NK-92 (cell line): Measurements from ENCODE around the gene PALLD.

Source experiments
- DNase-seq: peaks from one replicate; lab custom pipeline; 2025; ENCODE audit not compliant: unreplicated experiment; lab: John Stamatoyannopoulos, UW

PALLD gene

GRCh38 chr4:168837922-168838321, 341.1 kb downstream of the PALLD start:
- DNase-seq, result no peak

GRCh38 chr4:168839758-168840391, 343.0 kb downstream of the PALLD start:
- no peak for DNase-seq

- DNase-seq, result no peak
Observed at GRCh38 chr4:168840392-168840763, 343.5 kb downstream of the PALLD start.

DNA sequence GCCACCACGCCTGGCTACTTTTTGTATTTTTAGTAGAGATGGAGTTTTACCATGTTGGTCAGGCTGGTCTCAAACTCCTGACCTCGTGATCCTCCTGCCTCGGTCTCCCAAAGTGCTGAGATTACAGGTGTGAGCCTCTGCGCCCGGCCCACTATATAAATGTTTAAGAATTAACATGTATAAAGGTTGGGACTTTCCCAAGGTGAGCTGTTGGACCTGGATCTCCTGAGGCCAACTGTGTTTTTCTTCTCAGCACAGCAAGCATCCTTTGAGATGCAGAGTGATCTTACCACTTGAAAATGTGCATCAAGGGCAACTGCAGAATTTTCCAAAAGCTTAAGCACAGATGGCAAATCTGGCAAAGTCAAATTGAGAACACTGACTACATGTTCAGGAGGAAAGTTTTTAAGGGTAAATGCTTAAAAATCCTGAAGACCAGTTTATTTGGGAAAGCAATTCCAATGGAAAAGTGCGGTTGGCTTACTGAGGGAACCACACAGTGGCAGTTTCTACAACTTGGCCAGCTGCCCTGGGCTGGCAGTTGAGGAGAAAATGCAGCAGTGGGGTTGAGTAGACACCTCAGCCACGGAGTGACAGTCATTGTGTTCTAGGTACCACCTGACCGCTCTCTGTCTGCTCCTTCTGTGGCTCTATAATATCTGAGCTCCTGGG, 344.3 kb downstream of the PALLD start:
- no peak for DNase-seq

GRCh38 chr4:168841672-168842019, 344.8 kb downstream of the PALLD start:
- no peak for DNase-seq

- no peak for DNase-seq
Observed at GRCh38 chr4:168842186-168842585, 345.3 kb downstream of the PALLD start.

- DNase-seq, result no peak
Observed at GRCh38 chr4:168843635-168844034, 346.8 kb downstream of the PALLD start.

- DNase-seq, result no peak
Observed at GRCh38 chr4:168844353-168845049, 347.6 kb downstream of the PALLD start.

- DNase-seq, result no peak
Observed at GRCh38 chr4:168845897-168846296, 349.0 kb downstream of the PALLD start.

- no peak for DNase-seq
Observed at GRCh38 chr4:168846414-168846813, 349.6 kb downstream of the PALLD start.

DNA sequence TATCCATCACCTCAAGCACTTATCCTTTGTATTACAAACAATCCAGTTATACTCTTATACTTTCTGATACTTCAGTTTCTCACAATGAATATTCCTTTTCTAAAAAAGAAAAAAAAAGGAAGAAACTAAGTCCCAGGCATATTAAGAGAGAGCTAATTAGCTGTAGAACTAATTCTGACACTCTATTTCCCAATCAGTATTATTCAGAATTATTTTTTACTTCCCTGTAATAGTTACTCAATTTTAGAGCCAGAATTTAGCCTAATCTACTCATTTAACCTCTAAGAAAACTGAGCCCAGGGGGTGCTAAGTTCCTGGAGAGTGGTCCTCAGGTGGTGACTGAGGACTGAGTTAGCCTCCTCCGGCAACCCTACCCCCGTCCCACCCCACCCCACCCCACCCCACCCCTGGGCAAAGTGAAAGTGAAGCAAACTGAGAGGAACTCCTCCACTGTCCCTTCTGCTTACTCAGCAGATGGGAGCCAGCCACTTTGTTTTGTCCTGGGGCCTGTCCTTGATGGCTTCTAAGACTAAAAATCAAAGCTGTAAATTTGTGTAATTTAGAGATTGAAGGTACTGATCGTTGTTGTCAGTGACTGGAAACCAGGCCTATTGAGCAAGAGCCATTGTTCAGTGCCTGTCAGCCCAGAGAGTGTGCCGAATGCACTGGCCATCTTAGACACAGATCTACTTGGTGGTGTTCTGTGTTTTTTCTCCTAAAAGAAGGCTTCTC, 351.1 kb downstream of the PALLD start:
- DNase-seq, result no peak

DNA sequence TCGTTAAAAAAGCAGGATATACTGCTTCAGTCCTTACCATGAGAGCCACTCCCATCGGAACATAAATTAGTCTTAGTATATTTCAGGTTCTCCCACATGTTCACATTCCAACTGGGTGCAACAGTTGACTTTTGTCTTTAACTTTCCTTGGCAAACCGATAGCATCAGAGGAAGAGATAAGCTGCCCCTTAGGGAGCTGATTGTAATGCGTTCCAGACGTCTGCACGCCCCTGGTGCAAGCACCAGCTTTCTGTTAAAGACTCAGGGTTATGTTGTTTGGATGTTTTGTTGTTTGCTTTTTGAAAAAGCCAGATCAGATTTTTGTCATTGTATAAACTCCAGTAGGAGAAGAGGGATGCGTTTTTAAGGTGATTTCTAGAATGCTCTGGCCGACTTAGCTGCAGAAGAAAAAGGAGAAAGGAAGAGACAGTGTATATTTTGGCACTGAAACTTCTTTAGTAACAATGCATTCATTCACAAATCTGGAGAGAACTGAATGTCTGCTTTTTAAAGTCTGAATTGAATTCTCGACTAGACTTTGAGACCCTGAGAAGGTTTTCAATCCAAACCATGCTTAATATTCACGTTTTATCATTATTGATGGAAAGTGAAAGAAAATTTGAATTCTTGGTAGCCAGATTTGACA, 352.3 kb downstream of the PALLD start:
- no peak for DNase-seq

GRCh38 chr4:168849997-168850396, 353.1 kb downstream of the PALLD start:
- no peak for DNase-seq

GRCh38 chr4:168852387-168852786, 355.5 kb downstream of the PALLD start:
- no peak for DNase-seq

GRCh38 chr4:168852933-168853713, 356.3 kb downstream of the PALLD start:
- DNase-seq, result no peak

DNA sequence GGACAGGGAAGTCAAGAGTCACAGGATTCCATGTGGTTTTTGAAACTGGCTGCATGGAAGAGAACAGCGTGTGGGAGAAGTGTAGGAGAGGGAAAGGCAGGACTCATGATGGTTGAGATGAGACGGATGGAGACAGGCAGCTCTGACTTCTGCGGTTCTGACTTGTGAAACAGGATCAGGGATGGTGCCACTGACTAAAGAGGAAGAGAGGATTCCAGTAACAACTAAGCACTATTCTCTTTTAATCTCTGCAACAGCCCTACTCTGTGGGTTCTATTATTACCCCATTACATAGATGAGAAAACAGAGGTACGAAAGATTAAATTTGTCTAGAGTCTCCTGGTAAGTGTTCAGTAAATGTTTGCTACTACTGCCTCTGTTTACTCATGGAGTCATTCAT, 356.9 kb downstream of the PALLD start:
- no peak for DNase-seq

DNA sequence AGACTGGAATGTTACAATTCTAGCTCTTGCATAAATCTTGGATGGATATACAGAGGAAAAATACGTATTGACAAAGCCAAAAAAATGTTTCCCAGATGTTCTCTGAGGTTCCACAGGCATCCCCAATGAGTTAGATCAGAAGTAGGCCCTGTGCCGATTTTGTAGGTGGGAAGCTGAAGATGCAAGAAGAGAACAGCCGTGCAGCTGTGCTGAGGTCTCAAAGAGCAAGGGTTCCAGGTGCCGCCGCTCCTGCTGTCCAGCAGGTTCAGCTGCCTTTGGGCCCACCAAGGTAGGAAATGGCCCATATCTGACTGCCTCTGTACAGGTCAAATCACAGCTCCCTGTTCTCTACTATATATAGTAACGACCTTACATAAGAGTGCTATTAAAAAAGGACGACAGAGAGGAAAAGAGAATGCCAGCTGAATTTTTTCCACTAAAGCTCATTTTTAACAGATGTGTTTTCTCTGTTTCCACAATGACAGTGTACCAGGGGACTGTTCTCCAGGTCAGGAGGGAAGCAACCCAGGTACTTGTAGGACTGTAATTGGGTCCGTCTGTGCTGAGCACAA, 357.6 kb downstream of the PALLD start:
- no peak for DNase-seq

DNA sequence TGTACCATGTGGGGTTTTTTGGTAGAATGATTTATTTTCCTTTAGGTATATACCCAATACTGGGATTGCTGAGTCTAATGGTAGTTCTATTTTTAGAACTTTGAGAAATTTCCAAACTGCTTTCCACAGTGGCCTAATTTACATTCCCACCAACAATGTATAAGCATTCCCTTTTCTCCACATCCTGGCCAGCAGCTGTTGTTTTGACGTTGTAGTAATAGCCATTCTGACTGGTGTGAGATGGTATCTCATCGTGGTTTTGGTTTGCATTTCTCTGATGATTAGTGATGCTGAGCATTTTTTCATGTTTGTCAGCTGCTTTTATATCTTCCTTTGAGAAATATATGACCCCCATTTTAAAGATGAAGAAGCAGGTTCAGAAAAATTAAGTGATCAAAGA, 359.5 kb downstream of the PALLD start:
- no peak for DNase-seq

DNA sequence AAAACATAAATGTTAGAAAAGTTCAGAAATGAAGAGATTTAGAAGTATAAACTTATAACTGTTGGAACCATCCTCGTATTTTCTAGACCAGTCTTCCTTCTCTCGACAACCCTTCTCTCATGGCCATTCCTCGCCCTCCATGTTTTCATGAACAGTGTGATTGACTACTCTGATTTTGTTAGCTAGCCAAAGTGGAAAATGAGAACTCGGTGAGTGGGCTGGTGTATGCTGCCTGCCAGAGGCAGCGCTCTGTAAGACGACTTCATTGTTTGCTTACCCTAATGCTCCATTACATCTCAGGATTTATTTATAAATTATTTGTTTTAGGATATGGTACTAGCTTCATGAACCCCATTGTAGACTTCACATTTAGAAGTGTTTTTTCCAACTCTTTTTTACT, 360.2 kb downstream of the PALLD start:
- no peak for DNase-seq
